VCaP (cell line): ENCODE data around the gene TAOK1.
"Not testable (repeated sequence)": the region's sequence is repeated elsewhere in the genome, so short reads cannot be mapped to it uniquely, and the experiment has no call there.

Source experiments
- H3K27ac ChIP-seq: fragments of 450-650 bp; 2 replicates; pipeline ENCODE4 v1.5.1; 2017
- CTCF ChIP-seq: fragments of 450-650 bp; conservative IDR thresholded peaks from 2 replicates; pipeline ENCODE4 v1.5.1; 2017; ENCODE audit warnings: mild to moderate bottlenecking, moderate library complexity

The TAOK1 gene

GRCh38 chr17:29444589-29444988, 54.4 kb downstream of the TAOK1 start:
- H3K27ac ChIP-seq: no peak overlapping the region
- no peak for TF ChIP-seq CTCF

GRCh38 chr17:29445844-29446243, 55.7 kb downstream of the TAOK1 start:
- TF ChIP-seq CTCF: no peak
- H3K27ac ChIP-seq: no peak overlapping the region

GRCh38 chr17:29449865-29450671, 59.9 kb downstream of the TAOK1 start:
- no peak overlapping the region for H3K27ac ChIP-seq
- no peak for TF ChIP-seq CTCF

DNA sequence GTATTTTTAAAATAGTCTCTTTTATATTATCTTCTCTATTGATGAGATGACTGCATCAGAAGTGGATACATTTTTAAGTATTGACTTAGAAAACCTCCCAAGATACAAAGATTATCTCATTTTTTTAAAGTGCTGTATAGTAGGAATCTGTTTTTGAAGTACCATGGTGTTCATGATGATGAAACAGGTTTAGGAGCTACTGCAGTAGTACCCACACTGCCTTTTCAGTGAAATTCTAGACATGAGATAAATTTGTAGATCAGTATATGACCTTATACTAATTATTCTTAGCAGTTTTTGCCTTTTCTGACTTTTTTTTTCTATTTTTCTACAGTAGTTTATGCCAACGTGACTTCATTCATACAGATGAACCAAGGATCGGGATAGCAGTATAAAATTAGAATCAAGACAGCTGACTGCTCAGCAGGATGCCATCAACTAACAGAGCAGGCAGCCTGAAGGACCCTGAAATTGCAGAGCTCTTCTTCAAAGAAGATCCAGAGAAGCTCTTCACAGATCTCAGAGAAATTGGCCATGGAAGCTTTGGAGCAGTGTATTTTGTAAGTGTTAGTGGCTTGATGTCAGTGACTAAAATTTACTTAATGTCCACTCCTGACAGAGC, 61.1 kb downstream of the TAOK1 start:
- no peak for TF ChIP-seq CTCF
- no peak overlapping the region for H3K27ac ChIP-seq

GRCh38 chr17:29458066-29458465, 67.9 kb downstream of the TAOK1 start:
- no peak overlapping the region for H3K27ac ChIP-seq
- no peak for TF ChIP-seq CTCF

DNA sequence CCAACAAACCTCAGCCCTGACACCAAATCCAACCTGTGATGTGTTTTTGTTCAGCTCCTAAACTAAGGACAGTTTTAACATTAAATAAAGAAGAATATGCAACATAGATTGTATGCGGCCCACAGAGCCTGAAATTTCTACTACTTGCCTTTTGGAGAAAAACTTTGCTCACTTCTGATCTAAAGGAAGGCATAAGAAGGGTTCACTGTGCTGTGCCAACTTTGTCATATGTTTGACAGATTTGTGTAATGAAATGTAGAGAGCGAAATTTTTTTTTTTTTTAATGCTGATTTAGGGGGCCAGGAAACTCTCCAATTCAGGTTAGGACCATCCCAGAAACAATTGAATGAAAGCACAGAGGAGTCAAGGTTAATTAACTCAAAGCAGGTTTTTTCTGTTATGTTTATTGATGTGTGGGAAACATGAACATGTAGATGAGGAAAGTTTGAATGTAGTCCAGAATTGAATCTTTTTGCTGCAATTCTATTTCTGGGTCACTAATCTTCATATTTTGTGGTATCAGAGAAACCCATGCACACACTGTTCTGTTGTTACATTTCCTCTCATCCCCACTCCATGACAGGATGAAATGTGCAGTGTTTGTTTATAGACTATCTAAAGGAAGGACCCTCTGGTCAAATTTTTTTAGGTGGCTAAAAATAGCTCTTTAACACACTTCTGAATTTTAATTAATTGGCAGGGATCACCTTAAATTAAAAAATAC, 71.5 kb downstream of the TAOK1 start:
- TF ChIP-seq CTCF: no peak
- H3K27ac ChIP-seq: no peak overlapping the region

GRCh38 chr17:29469276-29469675, 79.1 kb downstream of the TAOK1 start:
- no peak for TF ChIP-seq CTCF
- no peak overlapping the region for H3K27ac ChIP-seq

DNA sequence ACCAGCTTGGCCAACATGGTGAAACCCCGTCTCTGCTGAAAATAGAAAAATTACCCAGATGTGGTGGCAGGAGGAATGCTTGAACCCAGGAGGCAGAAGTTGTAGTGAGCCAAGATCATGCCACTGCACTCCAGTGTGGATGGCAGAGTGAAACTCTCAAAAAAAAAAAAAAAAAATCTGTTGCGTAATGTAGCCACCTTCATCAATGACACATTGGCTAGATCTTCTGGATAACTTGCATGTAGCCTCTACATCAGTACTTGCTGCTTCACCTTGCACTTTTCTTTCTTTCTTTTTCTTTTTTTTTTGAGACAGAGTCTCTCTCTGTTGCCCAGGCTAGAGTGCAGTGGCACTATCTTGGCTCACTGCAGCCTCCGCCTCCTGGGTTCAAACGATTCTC, 83.3 kb downstream of the TAOK1 start:
- H3K27ac ChIP-seq: not testable (repeated sequence)
